Right atrium auricular region (tissue), 2 donors: ENCODE measurements around the gene TAF7L. TPM values are rescaled to one million over a fixed set of nuclear protein-coding genes. Genes with fewer than 3 reads are reported as not detected.

ENCODE experiments used
- DNase-seq: peaks from one replicate; pipeline ENCODE4 v3.0.0-alpha.2; 2019; ENCODE audit warnings: low spot score
- H3K27ac ChIP-seq, 2 donors: fragments of 200-600 bp; sonication (generic); 1 replicate in 1 of 2; 2 replicates in 1 of 2; pipeline ENCODE4 v1.5.1; 2016 to 2019
- H3K27me3 ChIP-seq, 2 donors: fragments of 200-600 bp; sonication (generic); one replicate each; pipeline versions ENCODE4 v1.5.1 to v1.6.0; 2017 to 2019
- H3K36me3 ChIP-seq: fragments of 200-600 bp; sonication (generic); one replicate; pipeline ENCODE4 v1.5.1; 2016
- H3K4me1 ChIP-seq, 2 donors: fragments of 200-600 bp; sonication (generic); one replicate each; pipeline versions ENCODE4 v1.5.1 to v1.6.0; 2017 to 2019
- H3K4me3 ChIP-seq, 2 donors: fragments of 200-600 bp; sonication (generic); 1 replicate in 1 of 2; 2 replicates in 1 of 2; pipeline ENCODE4 v1.5.1; 2017 to 2019; ENCODE audit warnings: mild to moderate bottlenecking in 1 of 2, moderate library complexity in 1 of 2
- H3K9me3 ChIP-seq, 2 donors: fragments of 200-600 bp; sonication (generic); one replicate each; pipeline ENCODE4 v1.5.1; 2019
- CTCF ChIP-seq, 2 donors: fragments of 200-600 bp; sonication (generic); IDR thresholded peaks; one replicate each; pipeline ENCODE4 v1.5.1; 2019; ENCODE audit warnings: antibody characterized with exemption in 2 of 2
- total RNA-seq, 2 donors: library from RNA; depleted of rRNA; stranded (reverse); fragments of >200 nt; gene quantifications; one replicate each; pipeline ENCODE4 v1.1.0, GENCODE V29; 2016

The TAF7L gene
- total RNA-seq, 2 donors from 2014 or later = not detected

- Histone ChIP-seq H3K4me3 (no peak overlapping the region), H3K27me3 (no peaks in the 10 kb centered on the region), H3K27ac (no peak overlapping the region), H3K36me3 (no peaks in the 10 kb centered on the region), H3K4me1 (no peaks in the 10 kb centered on the region), H3K9me3 (no peaks in the 10 kb centered on the region)
- no peak for TF ChIP-seq CTCF (IDR thresholded peaks at IDR 0.05)
- no peak for DNase-seq
Measured at GRCh38 chrX:101231080-101231479, 60.1 kb downstream of the TAF7L start.

- Histone ChIP-seq H3K27ac (no peak overlapping the region), H3K4me3 (no peak overlapping the region), H3K36me3 (no peaks in the 10 kb centered on the region), H3K9me3 (no peaks in the 10 kb centered on the region), H3K27me3 (no peaks in the 10 kb centered on the region), H3K4me1 (no peaks in the 10 kb centered on the region)
- no peak for DNase-seq
- TF ChIP-seq CTCF (IDR thresholded peaks at IDR 0.05) = no peak
Measured at GRCh38 chrX:101230636-101231035, 60.5 kb downstream of the TAF7L start.

- Histone ChIP-seq H3K27me3 (no peaks in the 10 kb centered on the region), H3K4me3 (no peak overlapping the region), H3K4me1 (no peaks in the 10 kb centered on the region), H3K9me3 (no peaks in the 10 kb centered on the region), H3K27ac (no peak overlapping the region), H3K36me3 (no peaks in the 10 kb centered on the region)
- DNase-seq = no peak
- TF ChIP-seq CTCF (IDR thresholded peaks at IDR 0.05) = no peak
Measured at GRCh38 chrX:101229170-101229569, 62.0 kb downstream of the TAF7L start.

GRCh38 chrX:101223226-101223625 lies 67.9 kb downstream of the TAF7L start:
- H3K27ac ChIP-seq = no peak overlapping the region
- no peak for TF ChIP-seq CTCF (IDR thresholded peaks at IDR 0.05)
- H3K4me3 ChIP-seq = no peak overlapping the region
- no peak for DNase-seq
- no peaks in the 10 kb centered on the region for H3K27me3 ChIP-seq
- H3K36me3 ChIP-seq = no peaks in the 10 kb centered on the region
- no peaks in the 10 kb centered on the region for H3K9me3 ChIP-seq
- H3K4me1 ChIP-seq = no peaks in the 10 kb centered on the region

- no peaks in the 10 kb centered on the region for H3K9me3 ChIP-seq
- no peak for DNase-seq
Measured at GRCh38 chrX:101220662-101221260, 70.4 kb downstream of the TAF7L start.

More at GRCh38 chrX:101220662-101221260, 70.4 kb downstream of the TAF7L start:
- no peaks in the 10 kb centered on the region for H3K4me1 ChIP-seq
- no peak overlapping the region for H3K4me3 ChIP-seq
- no peaks in the 10 kb centered on the region for H3K36me3 ChIP-seq
- no peak overlapping the region for H3K27ac ChIP-seq
- no peaks in the 10 kb centered on the region for H3K27me3 ChIP-seq
- no peak for TF ChIP-seq CTCF (IDR thresholded peaks at IDR 0.05)
